H1 (cell line): ENCODE data around the gene RNF145. TPM values are rescaled to one million over a fixed set of nuclear protein-coding genes. Genes with fewer than 3 reads are reported as not detected.

ENCODE experiments used
- CTCF ChIA-PET: fragments of 300-600 bp; sonication (Branson Sonifier 250); formaldehyde crosslinking; loops from one replicate; lab custom pipeline; 2021; ENCODE audit not compliant: partially characterized antibody; lab: Charles Lee
- POLR2A ChIA-PET: fragments of 300-600 bp; sonication (Branson Sonifier 250); formaldehyde crosslinking; loops from one replicate; lab custom pipeline; 2021; ENCODE audit warnings: inconsistent platforms; ENCODE audit not compliant: partially characterized antibody; lab: Charles Lee
- DNase-seq, 2 experiments: peaks; one replicate each; pipeline versions ENCODE4 v3.0.0 to v3.0.0-alpha.2; 2010 to 2022; ENCODE audit warnings: low spot score in 2 of 2, low read depth in 1 of 2, mixed read lengths in 1 of 2
- FAIRE-seq: peaks from 2 replicates; lab custom pipeline; 2011; peaks lifted over from hg19 to GRCh38; lab: Jason Lieb, UNC
- H2AFZ ChIP-seq: 2 replicates; pipeline ENCODE4 v1.8.1; 2012; ENCODE audit warnings: low read length, inconsistent platforms
- H2AK5ac ChIP-seq: 2 replicates; pipeline ENCODE4 v1.6.1; 2013; ENCODE audit warnings: low read depth, low read length
- H2BK120ac ChIP-seq: replicated peaks from 2 replicates; pipeline ENCODE3; 2013; ENCODE audit warnings: low read depth, low read length, inconsistent platforms
- H2BK12ac ChIP-seq: 2 replicates; pipeline ENCODE4 v1.6.1; 2013; ENCODE audit warnings: low read depth, low read length
- H2BK15ac ChIP-seq: 2 replicates; pipeline ENCODE4 v1.6.1; 2013; ENCODE audit warnings: low read length
- H2BK20ac ChIP-seq: 2 replicates; pipeline ENCODE4 v1.6.1; 2013; ENCODE audit warnings: low read length
- H2BK5ac ChIP-seq: 2 replicates; pipeline ENCODE4 v1.6.1; 2013; ENCODE audit warnings: low read depth, low read length
- H3K14ac ChIP-seq: 2 replicates; pipeline ENCODE4 v1.6.1; 2013; ENCODE audit warnings: inconsistent platforms; ENCODE audit not compliant: insufficient read length
- H3K18ac ChIP-seq: 2 replicates; pipeline ENCODE4 v1.6.1; 2013; ENCODE audit warnings: low read length; ENCODE audit errors: extremely low read depth
- H3K23ac ChIP-seq: 2 replicates; pipeline ENCODE4 v1.6.1; 2013; ENCODE audit warnings: inconsistent platforms; ENCODE audit not compliant: insufficient read length
- H3K23me2 ChIP-seq: 2 replicates; pipeline ENCODE4 v1.6.1; 2013; ENCODE audit warnings: low read depth, low read length
- H3K27ac ChIP-seq: 2 replicates; pipeline ENCODE4 v1.6.1; 2011; ENCODE audit warnings: low read depth, low read length, inconsistent platforms
- H3K27me3 ChIP-seq, 4 experiments: replicated peaks in 1 of 4; 1 replicate in 1 of 4; 2 replicates in 3 of 4; pipeline versions ENCODE4 v1.6.1 to v1.8.1; 2011 to 2013; ENCODE audit warnings: low read length in 3 of 4, mild to moderate bottlenecking in 3 of 4, inconsistent platforms in 2 of 4, mixed read lengths in 2 of 4, moderate library complexity in 1 of 4; ENCODE audit not compliant: control insufficient read depth in 3 of 4, insufficient read depth in 3 of 4; ENCODE audit errors: extremely low read depth in 1 of 4
- H3K36me3 ChIP-seq, 4 experiments: 2 replicates each; pipeline versions ENCODE4 v1.6.1 to v1.8.1; 2011 to 2013; ENCODE audit warnings: mild to moderate bottlenecking in 4 of 4, low read length in 3 of 4, moderate library complexity in 2 of 4, control low read depth in 1 of 4, inconsistent platforms in 1 of 4; ENCODE audit not compliant: insufficient read depth in 4 of 4, control insufficient read depth in 2 of 4
- H3K4ac ChIP-seq: replicated peaks from 2 replicates; pipeline ENCODE3; 2013; ENCODE audit warnings: low read length, low read depth, mixed read lengths, inconsistent platforms; ENCODE audit not compliant: insufficient read length
- H3K4me1 ChIP-seq, 4 experiments: replicated peaks in 1 of 4; 1 replicate in 1 of 4; 2 replicates in 3 of 4; pipeline versions ENCODE4 v1.6.1 to v1.8.1; 2011 to 2013; ENCODE audit warnings: low read length in 3 of 4, inconsistent platforms in 2 of 4, mixed read lengths in 1 of 4; ENCODE audit not compliant: insufficient read depth in 4 of 4, control insufficient read depth in 3 of 4
- H3K4me2 ChIP-seq, 2 experiments: 2 replicates each; pipeline versions ENCODE4 v1.6.1 to v1.8.1; 2011 to 2013; ENCODE audit warnings: low read depth in 2 of 2, low read length in 2 of 2, control low read depth in 1 of 2, inconsistent platforms in 1 of 2, mild to moderate bottlenecking in 1 of 2; ENCODE audit not compliant: insufficient read depth in 1 of 2
- H3K4me3 ChIP-seq, 4 experiments: fragments of 200-600, 300-600 bp in 1 of 4; sonication (generic), shearing (Covaris generic), sonication (Bioruptor Twin) in 1 of 4; 2 replicates each; pipeline versions ENCODE4 v1.5.1 to v1.8.1; 2011 to 2016; ENCODE audit warnings: low read length in 4 of 4, low read depth in 3 of 4, control low read depth in 2 of 4, inconsistent platforms in 2 of 4, mild to moderate bottlenecking in 2 of 4, mixed read lengths in 1 of 4, moderate library complexity in 1 of 4; ENCODE audit not compliant: insufficient read depth in 2 of 4; ENCODE audit errors: extremely low read depth in 1 of 4
- H3K56ac ChIP-seq: replicated peaks from 2 replicates; pipeline ENCODE3; 2013; ENCODE audit warnings: low read depth, mild to moderate bottlenecking, mixed read lengths, low read length, inconsistent platforms; ENCODE audit not compliant: insufficient read length
- H3K79me1 ChIP-seq: 2 replicates; pipeline ENCODE4 v1.6.1; 2013; ENCODE audit warnings: low read depth, low read length, control low read depth
- H3K79me2 ChIP-seq, 2 experiments: 2 replicates each; pipeline versions ENCODE4 v1.6.1 to v1.8.1; 2012 to 2013; ENCODE audit warnings: low read length in 2 of 2, mild to moderate bottlenecking in 2 of 2, inconsistent platforms in 1 of 2; ENCODE audit not compliant: insufficient read depth in 2 of 2, control insufficient read depth in 1 of 2
- H3K9ac ChIP-seq, 4 experiments: replicated peaks in 1 of 4; 1 replicate in 1 of 4; 2 replicates in 3 of 4; pipeline versions ENCODE4 v1.6.1 to v1.8.1; 2011 to 2013; ENCODE audit warnings: low read depth in 3 of 4, low read length in 3 of 4, control low read depth in 2 of 4, mild to moderate bottlenecking in 2 of 4, moderate library complexity in 2 of 4, inconsistent platforms in 1 of 4; ENCODE audit errors: extremely low read depth in 1 of 4
- H3K9me3 ChIP-seq, 2 experiments: 2 replicates each; pipeline versions ENCODE4 v1.6.1 to v1.8.1; 2012 to 2013; ENCODE audit warnings: mild to moderate bottlenecking in 2 of 2, moderate library complexity in 2 of 2, control low read depth in 1 of 2, inconsistent platforms in 1 of 2, low read depth in 1 of 2, low read length in 1 of 2, mixed read lengths in 1 of 2; ENCODE audit not compliant: insufficient read depth in 2 of 2
- H4K20me1 ChIP-seq, 2 experiments: replicated peaks in 1 of 2; 2 replicates each; pipeline versions ENCODE3 to v1.8.1; 2011 to 2013; ENCODE audit warnings: inconsistent platforms in 2 of 2, low read length in 2 of 2, mild to moderate bottlenecking in 1 of 2; ENCODE audit not compliant: insufficient read depth in 2 of 2, control insufficient read depth in 1 of 2
- H4K5ac ChIP-seq: 2 replicates; pipeline ENCODE4 v1.6.1; 2013; ENCODE audit warnings: low read length, low read depth, mixed read lengths, inconsistent platforms; ENCODE audit not compliant: insufficient read length
- H4K8ac ChIP-seq: 2 replicates; pipeline ENCODE4 v1.8.0; 2013; ENCODE audit warnings: mild to moderate bottlenecking, moderate library complexity, low read length, inconsistent platforms; ENCODE audit not compliant: insufficient read depth; ENCODE audit errors: extremely low read depth
- H4K91ac ChIP-seq: replicated peaks from 2 replicates; pipeline ENCODE3; 2013; ENCODE audit warnings: low read length, mixed read lengths, inconsistent platforms; ENCODE audit not compliant: insufficient read length
- CHD1 ChIP-seq: IDR thresholded peaks from 2 replicates; pipeline ENCODE4 v1.6.1; 2012; ENCODE audit warnings: low read depth, low read length, improper control_type of control experiment
- EGR1 ChIP-seq: IDR thresholded peaks from 2 replicates; pipeline ENCODE4 v1.6.1; 2011; ENCODE audit warnings: low read depth, low read length, borderline replicate concordance
- EP300 ChIP-seq, 2 experiments: IDR thresholded peaks; 1 replicate in 1 of 2; 2 replicates in 1 of 2; pipeline ENCODE4 v1.6.1; 2011 to 2012; ENCODE audit warnings: low read depth in 2 of 2, low read length in 2 of 2, mild to moderate bottlenecking in 2 of 2, borderline replicate concordance in 1 of 2, inconsistent platforms in 1 of 2, moderate library complexity in 1 of 2
- HDAC6 ChIP-seq: IDR thresholded peaks from one replicate; pipeline ENCODE4 v1.7.1; 2012; ENCODE audit warnings: low read depth, mild to moderate bottlenecking, inconsistent platforms, low read length, moderate library complexity
- PHF8 ChIP-seq: fragments of 200-600 bp; sonication (generic); conservative IDR thresholded peaks from 2 replicates; pipeline ENCODE4 v1.7.1; 2012; ENCODE audit warnings: low read depth, mild to moderate bottlenecking, inconsistent platforms, low read length, moderate library complexity
- SIRT6 ChIP-seq: IDR thresholded peaks from one replicate; pipeline ENCODE4 v1.7.1; 2012; ENCODE audit warnings: low read length, inconsistent platforms
- SIX5 ChIP-seq: IDR thresholded peaks from 2 replicates; pipeline ENCODE4 v1.6.1; 2011; ENCODE audit warnings: mild to moderate bottlenecking, low read depth, low read length
- WGBS, 2 experiments: shearing (Covaris generic) in 1 of 2; methylation state at CpG; one replicate each; pipeline versions ENCODE4 v1.1.6 to v1.1.7; 2013 to 2015; ENCODE audit warnings: low lambda C conversion rate in 2 of 2, mixed read lengths in 2 of 2, inconsistent platforms in 1 of 2, low coverage in 1 of 2, missing lambda C conversion rate in 1 of 2; ENCODE audit not compliant: insufficient replicate concordance in 2 of 2, insufficient coverage in 1 of 2, insufficient read length in 1 of 2; ENCODE audit errors: extremely low coverage in 1 of 2, missing lambda C conversion rate in 1 of 2; 5-methylcytosine and 5-hydroxymethylcytosine counted together
- polyA plus RNA-seq, 7 experiments: library from polyadenylated mRNA; depleted of rRNA in 3 of 7; stranded (reverse) in 5 of 7; unstranded in 2 of 7; fragments of >200 nt in 5 of 7; fragments of 200-250 nt in 2 of 7; gene quantifications; 1 replicate in 5 of 7; 2 replicates in 1 of 7; 4 replicates in 1 of 7; pipeline versions ENCODE4 v1.2.1 to v1.2.3, GENCODE V29; 2011 to 2013; ENCODE audit warnings: missing spikeins in 2 of 7, mixed read lengths in 2 of 7
- total RNA-seq: library from RNA; stranded (reverse); fragmentation: NEBNext Ultra II Directional; extraction: Animal tissue kit (Norgen Biotek cat#: 25700); gene quantifications from 2 replicates; pipeline ENCODE4 v1.2.1, GENCODE V29; 2021

RNF145 gene
- total and polyA plus RNA-seq, 2 of the 8 experiments (the other 6 are each of a cell fraction or from before 2014, with no cell fraction given), result 34.2 to 72.5 TPM

- H3K79me2 ChIP-seq, result no peaks in the 10 kb centered on the region; a peak in 2 of 4 replicates
These were observed 25.1 kb downstream of the RNF145 start for GRCh38 chr5:159184236-159184635.

More at GRCh38 chr5:159184236-159184635, 25.1 kb downstream of the RNF145 start:
- no peak overlapping the region for H2AK5ac ChIP-seq
- H3K4me3 ChIP-seq, result no peak overlapping the region
- CTCF ChIA-PET, result interaction anchor here (0.7 kb wide), 1 partner anchor 126 kb away, joined by 4 read pairs; no protein-coding TSS in a partner anchor
- H3K23me2 ChIP-seq, result no peaks in the 10 kb centered on the region
- peaks cover 0 to 8% (median 2%) of the 10 kb centered on the region in 4 experiments; a peak in 2 of 8 replicates for H3K36me3 ChIP-seq
- no peaks in the 10 kb centered on the region for H3K27me3 ChIP-seq
- no peak overlapping the region for H2BK20ac ChIP-seq
- no peak overlapping the region for H2BK12ac ChIP-seq
- no peak overlapping the region for H3K4me2 ChIP-seq
- H3K79me1 ChIP-seq, result no peaks in the 10 kb centered on the region
- no peak overlapping the region for H3K4ac ChIP-seq
- H2BK15ac ChIP-seq, result no peak overlapping the region
- no peak overlapping the region for H3K18ac ChIP-seq
- no peak overlapping the region for H3K27ac ChIP-seq
- no peak overlapping the region for H4K5ac ChIP-seq
- no peak overlapping the region for H3K14ac ChIP-seq
- no peak for TF ChIP-seq PHF8
- TF ChIP-seq EP300 (IDR thresholded peaks at IDR 0.05; ENCODE audit: borderline replicate concordance in 1 of 2, low read depth in 2 of 2, low read length in 2 of 2), result no peak
- TF ChIP-seq SIRT6, result no peak
- TF ChIP-seq HDAC6, result no peak
- TF ChIP-seq SIX5, result no peak
- TF ChIP-seq EGR1, result no peak
- no peak for TF ChIP-seq CHD1
- H3K9ac ChIP-seq, result no peak overlapping the region
- H4K8ac ChIP-seq, result no peak overlapping the region
- H3K4me1 ChIP-seq, result peaks cover 0 to 5% (median 0%) of the 10 kb centered on the region in 4 experiments; a peak in 1 of 7 replicates
- 86% methylated on average over 3 of the region's 3 CpGs; no CpG with 5 or more reads in 1 of the 2 experiments for WGBS, 2 experiments
- no peak for DNase-seq
- H3K9me3 ChIP-seq, result no peaks in the 10 kb centered on the region
- H2BK120ac ChIP-seq, result no peak overlapping the region
- H2AFZ ChIP-seq, result no peak overlapping the region
- H2BK5ac ChIP-seq, result no peak overlapping the region
- no peak overlapping the region for H3K23ac ChIP-seq
- POLR2A ChIA-PET, result no interaction called here
- no peak overlapping the region for H4K91ac ChIP-seq
- FAIRE-seq, result no peak
- H4K20me1 ChIP-seq, result peaks cover 0 to 4% of the 10 kb centered on the region in 2 experiments
- H3K56ac ChIP-seq, result no peak overlapping the region
